ENCODE results near the gene ALK.

The ALK gene

GRCh38 chr2:29191817-29192216 lies 729.6 kb downstream of the ALK start:
- no peak for TF ChIP-seq CTCF (conservative IDR thresholded peaks at IDR 0.05)
- no peak overlapping the region for H3K27ac ChIP-seq

GRCh38 chr2:29189052-29189451 lies 732.3 kb downstream of the ALK start:
- TF ChIP-seq CTCF (conservative IDR thresholded peaks at IDR 0.05): no peak
- no peak overlapping the region for H3K27ac ChIP-seq

- TF ChIP-seq CTCF (conservative IDR thresholded peaks at IDR 0.05): no peak
- H3K27ac ChIP-seq: no peak overlapping the region
Measured at GRCh38 chr2:29187926-29188325, 733.5 kb downstream of the ALK start.

GRCh38 chr2:29186817-29187216 lies 734.6 kb downstream of the ALK start:
- no peak for TF ChIP-seq CTCF (conservative IDR thresholded peaks at IDR 0.05)
- no peak overlapping the region for H3K27ac ChIP-seq

DNA sequence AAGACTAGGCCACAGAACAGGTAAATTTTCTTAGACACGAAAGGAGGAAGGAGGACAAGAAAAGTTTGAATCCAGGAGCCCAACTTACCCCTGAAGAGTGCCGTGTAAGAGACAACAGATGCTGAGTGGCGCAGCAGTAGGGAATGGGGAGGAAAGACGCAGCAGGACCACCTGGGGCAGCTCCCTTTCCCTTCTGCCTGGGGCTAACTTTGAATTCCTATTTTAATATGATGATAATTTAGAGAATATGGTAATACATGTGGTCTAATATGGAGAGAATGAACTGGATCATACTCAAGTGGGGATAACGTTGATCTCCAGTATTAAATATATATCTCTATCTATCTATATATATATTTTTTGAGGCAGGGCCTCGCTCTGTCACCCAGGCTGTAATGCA lies 736.9 kb downstream of the ALK start:
- no peak overlapping the region for H3K27ac ChIP-seq
- TF ChIP-seq CTCF (conservative IDR thresholded peaks at IDR 0.05): no peak

- H3K27ac ChIP-seq: peak overlapping the region; percentile 21; the same call in 1 of the 2 replicates
- no peak for TF ChIP-seq CTCF (conservative IDR thresholded peaks at IDR 0.05)
Measured at GRCh38 chr2:29182920-29183319, 738.5 kb downstream of the ALK start.

- no peak for TF ChIP-seq CTCF (conservative IDR thresholded peaks at IDR 0.05)
Measured at GRCh38 chr2:29182334-29182733, 739.1 kb downstream of the ALK start.

DNA sequence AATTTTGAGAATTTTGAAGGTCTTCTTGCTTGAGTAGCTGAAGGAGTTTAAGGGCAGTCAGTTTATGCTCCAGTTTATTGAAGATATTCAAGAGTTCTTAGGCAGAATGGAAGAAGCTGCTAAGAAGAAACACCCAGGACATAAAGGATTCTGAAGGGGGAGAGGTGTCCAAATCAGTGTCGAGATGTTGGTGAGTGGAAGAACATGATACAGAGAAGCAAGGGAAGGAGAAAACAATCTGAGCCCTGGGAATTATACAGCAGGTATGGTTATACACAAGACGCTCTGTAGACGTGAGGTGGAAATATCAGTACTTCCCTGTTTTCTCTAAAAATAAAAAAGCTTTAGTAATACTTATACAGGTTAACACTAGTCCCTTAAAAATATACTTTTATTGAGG lies 746.0 kb downstream of the ALK start:
- no peak for TF ChIP-seq CTCF (conservative IDR thresholded peaks at IDR 0.05)
- H3K27ac ChIP-seq: no peak overlapping the region

More at GRCh38 chr2:29182334-29182733, 739.1 kb downstream of the ALK start:
- peak overlapping the region; percentile 21; the same call in 1 of the 2 replicates for H3K27ac ChIP-seq
